Natural killer cell (primary cell): ENCODE results near the gene TPMT. TPM values are rescaled to one million over a fixed set of nuclear protein-coding genes. Genes with fewer than 3 reads are reported as not detected.

Experiments used
- ATAC-seq, 3 donors: fragments of 150-1000 bp in 2 of 3; fragments of 200-7000 bp in 1 of 3; cut with Tn5 transposase; 1 replicate in 1 of 3; 2 replicates in 2 of 3; pipeline ENCODE4 v1.10.0; 2021; ENCODE audit warnings: mild to moderate bottlenecking in 2 of 3, moderate library complexity in 2 of 3
- DNase-seq, 2 donors: peaks; one replicate each; pipeline versions ENCODE4 v3.0.0 to v3.0.0-alpha.2; 2013 to 2021; ENCODE audit warnings: mixed read lengths in 1 of 2
- H3K27ac ChIP-seq: one replicate; pipeline ENCODE4 v1.5.1; 2013; ENCODE audit warnings: mild to moderate bottlenecking, low read length
- H3K27me3 ChIP-seq: one replicate; pipeline ENCODE4 v1.6.1; 2013; ENCODE audit warnings: low read length; ENCODE audit not compliant: control insufficient read depth, insufficient read depth
- H3K36me3 ChIP-seq: one replicate; pipeline ENCODE4 v1.6.1; 2013; ENCODE audit warnings: low read length; ENCODE audit not compliant: control insufficient read depth, insufficient read depth
- H3K4me1 ChIP-seq: one replicate; pipeline ENCODE4 v1.6.1; 2013; ENCODE audit warnings: low read length; ENCODE audit not compliant: control insufficient read depth, insufficient read depth
- H3K4me3 ChIP-seq: one replicate; pipeline ENCODE4 v1.5.1; 2013; ENCODE audit warnings: low read length
- H3K9me3 ChIP-seq: one replicate; pipeline ENCODE4 v1.6.1; 2013; ENCODE audit warnings: low read length; ENCODE audit not compliant: control insufficient read depth, insufficient read depth
- H3K27ac Mint-ChIP-seq, 2 donors: one replicate each; pipeline ENCODE4 v1.8.0; 2022; ENCODE audit warnings: mild to moderate bottlenecking in 2 of 2, mixed read lengths in 2 of 2, moderate library complexity in 1 of 2
- H3K27me3 Mint-ChIP-seq, 2 donors: one replicate each; pipeline ENCODE4 v1.8.0; 2022; ENCODE audit warnings: low read depth in 2 of 2, mixed read lengths in 2 of 2
- H3K36me3 Mint-ChIP-seq: one replicate; pipeline ENCODE4 v1.8.0; 2022; ENCODE audit warnings: mixed read lengths
- H3K4me1 Mint-ChIP-seq, 2 donors: one replicate each; pipeline ENCODE4 v1.8.0; 2022; ENCODE audit warnings: mixed read lengths in 2 of 2
- H3K4me3 Mint-ChIP-seq: one replicate; pipeline ENCODE4 v1.8.0; 2022; ENCODE audit warnings: mild to moderate bottlenecking, moderate library complexity, mixed read lengths
- H3K9me3 Mint-ChIP-seq, 2 donors: one replicate each; pipeline ENCODE4 v1.8.0; 2022; ENCODE audit warnings: mixed read lengths in 2 of 2
- CTCF ChIP-seq: fragments of 200-600 bp; IDR thresholded peaks from one replicate; pipeline ENCODE4 v1.8.0; 2022; ENCODE audit warnings: antibody characterized with exemption
- WGBS: methylation state at CpG from one replicate; pipeline ENCODE4 v1.1.7; 2013; ENCODE audit warnings: missing lambda C conversion rate; ENCODE audit not compliant: insufficient coverage; 5-methylcytosine and 5-hydroxymethylcytosine counted together
- intact Hi-C: fragments of 100-400 bp; cut with micrococcal nuclease; formaldehyde crosslinking; loops from one replicate; pipeline ENCODE4 v1.14.2; 2022
- total RNA-seq, 4 donors: library from RNA; stranded (reverse); fragments of 120-200 nt in 1 of 4; gene quantifications; one replicate each; pipeline versions ENCODE4 v1.2.3 to v1.2.4, GENCODE V29; 2013 to 2022

TPMT gene
- total RNA-seq, 3 donors from 2014 or later (not counting 1 experiment from before 2014, with no cell fraction given), result 8.9 to 11.4 (median 9.6) TPM

DNA sequence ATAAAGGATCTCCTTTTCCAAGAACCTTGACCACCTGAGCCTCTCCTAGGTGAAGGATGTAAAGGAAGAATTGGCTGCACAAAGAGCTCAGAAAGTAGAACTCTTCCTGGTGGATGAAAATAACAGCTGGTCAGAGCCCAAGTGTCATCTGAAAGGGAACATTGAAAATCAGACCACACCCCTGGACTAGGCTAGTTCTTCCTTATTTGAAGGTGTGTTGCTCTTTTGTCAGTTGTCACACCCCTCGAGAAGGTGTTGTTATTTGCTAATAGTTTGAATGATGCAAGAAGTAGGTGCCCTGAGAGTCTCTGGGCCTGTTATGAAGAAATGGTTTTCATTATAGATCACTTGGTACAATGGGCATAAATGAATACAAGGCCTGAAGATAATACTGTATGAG lies 63.5 kb downstream of the TPMT start:
- Mint-ChIP-seq H3K27me3 (peaks cover 0 to 3% of the 10 kb centered on the region in 2 donors), H3K36me3 (no peaks in the 10 kb centered on the region), H3K9me3 (peaks cover 2 to 4% of the 10 kb centered on the region in 2 donors), H3K27ac (no peak overlapping the region), H3K4me3 (no peak overlapping the region), H3K4me1 (no peaks in the 10 kb centered on the region)
- Histone ChIP-seq H3K27me3 (no peaks in the 10 kb centered on the region), H3K27ac (no peak overlapping the region), H3K4me1 (no peaks in the 10 kb centered on the region), H3K9me3 (peaks cover 2% of the 10 kb centered on the region), H3K4me3 (no peak overlapping the region), H3K36me3 (no peaks in the 10 kb centered on the region)
- TF ChIP-seq CTCF, result no peak
- DNase-seq, result no peak
- WGBS, result 92% methylated on average over 1 of the region's 1 CpG
- no peak for ATAC-seq
- intact Hi-C loops, result no loop called here

DNA sequence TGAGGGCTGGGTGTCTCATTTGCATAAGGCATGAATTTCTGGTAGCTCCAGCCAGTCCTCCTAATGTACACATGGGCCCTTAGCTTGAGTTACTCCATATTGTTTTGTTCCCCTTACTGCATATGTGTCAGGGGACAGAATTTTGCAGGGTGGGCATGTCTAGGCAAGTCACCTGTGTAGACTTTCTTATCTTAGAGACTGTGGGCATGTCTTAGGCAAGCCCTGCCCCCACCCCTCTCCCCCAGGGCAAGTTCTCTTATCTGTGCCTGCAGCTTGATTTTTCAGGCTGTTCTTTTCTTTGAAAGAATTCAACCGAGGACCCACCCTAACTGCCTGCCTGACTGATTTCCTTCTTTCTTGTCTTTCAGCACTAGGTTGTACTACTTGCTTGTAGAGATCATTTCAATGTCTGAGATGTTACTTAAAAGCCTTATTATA lies 64.5 kb downstream of the TPMT start:
- 100% methylated on average over 1 of the region's 1 CpG for WGBS

GRCh38 chr6:18088419-18089296 lies 66.2 kb downstream of the TPMT start:
- no peak for TF ChIP-seq CTCF
- Mint-ChIP-seq H3K27ac (no peak overlapping the region), H3K27me3 (peaks cover 0 to 3% of the 10 kb centered on the region in 2 donors), H3K4me3 (no peak overlapping the region), H3K36me3 (no peaks in the 10 kb centered on the region), H3K9me3 (peaks cover 2 to 4% of the 10 kb centered on the region in 2 donors), H3K4me1 (no peaks in the 10 kb centered on the region)
- no peaks in the 10 kb centered on the region for H3K4me1 ChIP-seq
- no peak overlapping the region for H3K4me3 ChIP-seq
- DNase-seq (no peak), ATAC-seq (no peak)
- 76% methylated on average over 3 of the region's 5 CpGs for WGBS
- no peaks in the 10 kb centered on the region for H3K36me3 ChIP-seq
- H3K9me3 ChIP-seq, result peaks cover 2% of the 10 kb centered on the region
- H3K27me3 ChIP-seq, result no peaks in the 10 kb centered on the region
- intact Hi-C loops, result no loop called here
- no peak overlapping the region for H3K27ac ChIP-seq

More for the DNA sequence above, 64.5 kb downstream of the TPMT start:
- ATAC-seq (no peak), DNase-seq (no peak)
- intact Hi-C loops, result no loop called here
- Histone ChIP-seq H3K9me3 (peaks cover 2% of the 10 kb centered on the region), H3K36me3 (no peaks in the 10 kb centered on the region), H3K4me3 (no peak overlapping the region), H3K27me3 (no peaks in the 10 kb centered on the region), H3K4me1 (no peaks in the 10 kb centered on the region), H3K27ac (no peak overlapping the region)
- TF ChIP-seq CTCF, result no peak
- Mint-ChIP-seq H3K4me3 (no peak overlapping the region), H3K36me3 (no peaks in the 10 kb centered on the region), H3K4me1 (no peaks in the 10 kb centered on the region), H3K27ac (no peak overlapping the region), H3K9me3 (peaks cover 2 to 4% of the 10 kb centered on the region in 2 donors), H3K27me3 (peaks cover 0 to 3% of the 10 kb centered on the region in 2 donors)
